Vagina (tissue), 2 donors: Measurements from ENCODE around the gene SMCHD1.

Experiments
- CTCF ChIP-seq, 3 experiments: fragments of 450-650 bp in 2 of 3; fragments of 200-600 bp in 1 of 3; sonication (generic) in 1 of 3; IDR thresholded peaks; one replicate each; pipeline ENCODE4 v1.5.1; 2017 to 2019; ENCODE audit warnings: antibody characterized with exemption in 3 of 3, mild to moderate bottlenecking in 2 of 3, moderate library complexity in 2 of 3
- POLR2A ChIP-seq, 2 donors: fragments of 450-650 bp; IDR thresholded peaks; one replicate each; pipeline ENCODE4 v1.6.1; 2017; ENCODE audit warnings: antibody characterized with exemption in 2 of 2, mild to moderate bottlenecking in 2 of 2, moderate library complexity in 2 of 2

- TF ChIP-seq POLR2A (IDR thresholded peaks at IDR 0.05) (no peak), CTCF (IDR thresholded peaks at IDR 0.05) (no peak)
Measured at GRCh38 chr18:2641638-2642037, 13.9 kb upstream of the SMCHD1 start.
